ENCODE data around the gene WDR53. TPM values are rescaled to one million over a fixed set of nuclear protein-coding genes. Genes with fewer than 3 reads are reported as not detected.

Gene WDR53
- total and polyA plus RNA-seq, 9 of the 15 experiments (the other 6 are each of a cell fraction or from before 2014, with no cell fraction given): 13.0 to 34.5 (median 20.9) TPM

DNA sequence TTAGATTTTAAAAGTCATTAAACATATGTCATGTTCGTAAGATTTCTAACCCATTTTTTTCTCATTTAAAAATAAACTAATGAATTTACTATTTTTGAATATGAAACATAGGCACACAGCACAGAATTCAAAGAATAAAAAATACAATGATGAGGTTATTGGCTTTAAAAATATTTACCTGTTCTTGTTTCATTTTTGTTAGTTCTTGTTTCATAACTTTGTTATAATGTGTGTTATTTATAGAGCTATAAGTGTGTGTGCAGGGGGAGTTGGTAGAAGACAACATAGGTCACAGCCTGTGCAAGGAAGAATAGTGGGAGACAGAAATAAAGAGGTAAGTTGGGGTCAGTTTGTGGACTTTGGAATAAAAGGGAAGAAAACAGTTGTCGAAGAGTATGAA lies 40.3 kb upstream of the WDR53 start:
- CTCF ChIA-PET (ENCODE audit: low intra/inter-chr PET ratio): interaction anchor here (1.1 to 4.2 kb wide), 3 partner anchors 77 to 845 kb away, joined by 4 to 48 read pairs (median 9); partner anchors contain the start of gene PIGZ
- no peak for TF ChIP-seq CCAR2 (IDR thresholded peaks at IDR 0.05; ENCODE audit: low read depth, low read length)
- TF ChIP-seq, protein P1, sequence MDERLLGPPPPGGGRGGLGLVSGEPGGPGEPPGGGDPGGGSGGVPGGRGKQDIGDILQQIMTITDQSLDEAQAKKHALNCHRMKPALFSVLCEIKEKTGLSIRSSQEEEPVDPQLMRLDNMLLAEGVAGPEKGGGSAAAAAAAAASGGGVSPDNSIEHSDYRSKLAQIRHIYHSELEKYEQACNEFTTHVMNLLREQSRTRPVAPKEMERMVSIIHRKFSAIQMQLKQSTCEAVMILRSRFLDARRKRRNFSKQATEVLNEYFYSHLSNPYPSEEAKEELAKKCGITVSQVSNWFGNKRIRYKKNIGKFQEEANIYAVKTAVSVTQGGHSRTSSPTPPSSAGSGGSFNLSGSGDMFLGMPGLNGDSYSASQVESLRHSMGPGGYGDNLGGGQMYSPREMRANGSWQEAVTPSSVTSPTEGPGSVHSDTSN (CRISPR knock-in tag; IDR thresholded peaks at IDR 0.05; ENCODE audit: low read depth): no peak
- TF ChIP-seq, protein P1 (tag; conservative IDR thresholded peaks at IDR 0.05; ENCODE audit: low read depth): no peak
- TF ChIP-seq, protein P2, sequence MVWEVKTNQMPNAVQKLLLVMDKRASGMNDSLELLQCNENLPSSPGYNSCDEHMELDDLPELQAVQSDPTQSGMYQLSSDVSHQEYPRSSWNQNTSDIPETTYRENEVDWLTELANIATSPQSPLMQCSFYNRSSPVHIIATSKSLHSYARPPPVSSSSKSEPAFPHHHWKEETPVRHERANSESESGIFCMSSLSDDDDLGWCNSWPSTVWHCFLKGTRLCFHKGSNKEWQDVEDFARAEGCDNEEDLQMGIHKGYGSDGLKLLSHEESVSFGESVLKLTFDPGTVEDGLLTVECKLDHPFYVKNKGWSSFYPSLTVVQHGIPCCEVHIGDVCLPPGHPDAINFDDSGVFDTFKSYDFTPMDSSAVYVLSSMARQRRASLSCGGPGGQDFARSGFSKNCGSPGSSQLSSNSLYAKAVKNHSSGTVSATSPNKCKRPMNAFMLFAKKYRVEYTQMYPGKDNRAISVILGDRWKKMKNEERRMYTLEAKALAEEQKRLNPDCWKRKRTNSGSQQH (CRISPR knock-in tag; IDR thresholded peaks at IDR 0.05): no peak
- TF ChIP-seq PPARD (CRISPR knock-in tag; IDR thresholded peaks at IDR 0.05): no peak
- no peak for TF ChIP-seq ZBTB34 (CRISPR knock-in tag; IDR thresholded peaks at IDR 0.05)
- no peak for TF ChIP-seq PURB (CRISPR knock-in tag; IDR thresholded peaks at IDR 0.05; ENCODE audit: low read depth)
- no peak for TF ChIP-seq MXD1 (CRISPR knock-in tag; IDR thresholded peaks at IDR 0.05; ENCODE audit: borderline replicate concordance, poor library complexity, severe bottlenecking)
- no peak for TF ChIP-seq ARID1B (IDR thresholded peaks at IDR 0.05)
- Histone ChIP-seq H3K27me3 (ENCODE audit: control insufficient read depth in 2 of 2, insufficient read depth in 2 of 2, low read length in 2 of 2) (no peaks in the 10 kb centered on the region), H2AFZ (ENCODE audit: low read depth, low read length) (no peak overlapping the region; the same call in 1 of the 2 replicates), H3K9ac (ENCODE audit: insufficient read depth in 1 of 2, low read depth in 2 of 2, low read length in 2 of 2) (no peak overlapping the region), H3K79me2 (ENCODE audit: control insufficient read depth, insufficient read depth, low read length) (no peaks in the 10 kb centered on the region), H3K4me1 (replicated peaks in 1 of 2; ENCODE audit: control insufficient read depth in 2 of 2, insufficient read depth in 2 of 2, low read length in 2 of 2) (peaks cover 13 to 23% of the 10 kb centered on the region in 2 experiments), H3K9me1 (ENCODE audit: control insufficient read depth, insufficient read depth, low read length) (no peaks in the 10 kb centered on the region), H3K36me3 (ENCODE audit: control insufficient read depth, insufficient read depth, low read length) (no peaks in the 10 kb centered on the region), H3K9me3 (replicated peaks; ENCODE audit: control insufficient read depth, insufficient read depth, low read depth, low read length) (no peaks in the 10 kb centered on the region), H4K20me1 (replicated peaks; ENCODE audit: control insufficient read depth, insufficient read depth, low read length) (no peaks in the 10 kb centered on the region), H3K4me3 (no peak overlapping the region), H3K27ac (ENCODE audit: extremely low read depth, low read depth, low read length) (no peak overlapping the region), H3K4me2 (ENCODE audit: insufficient read depth, low read length) (no peak overlapping the region)
- BruUV-seq (replicated peaks): no TSS peak
- WGBS (ENCODE audit: insufficient coverage, low coverage, missing lambda C conversion rate): 63% methylated on average over 2 of the region's 2 CpGs
- DNase-seq (ENCODE audit: extremely low read depth in 1 of 4, low spot score in 3 of 4) (no peak), FAIRE-seq (no peak), ATAC-seq (no peak)
- POLR2A ChIA-PET: interaction anchor here (0.6 to 1.1 kb wide), 3 partner anchors 10 to 29 kb away, joined by 3 to 4 read pairs (median 3); no protein-coding TSS in a partner anchor
- in situ Hi-C loops (cut with MboI): loop anchor here (10.0 kb wide), 1 partner anchor 366 kb away; no protein-coding TSS in a partner anchor
- intact Hi-C loops (cut with micrococcal nuclease): loop anchor here (1.0 to 5.0 kb wide), 8 partner anchors 24 to 579 kb away; partner anchors contain the start of gene NCBP2
